Adrenal gland (tissue), 5 donors: ENCODE measurements around the gene AP1S3.

Experiments
- POLR2A ChIP-seq, 2 donors: fragments of 450-650 bp; IDR thresholded peaks; one replicate each; pipeline ENCODE4 v1.6.1; 2017; ENCODE audit warnings: antibody characterized with exemption in 2 of 2, mild to moderate bottlenecking in 2 of 2, moderate library complexity in 1 of 2
- TF ChIP-seq, protein P1 (sequence below), 6 experiments: fragments of 450-650 bp in 4 of 6; fragments of 200-600 bp in 2 of 6; sonication (generic) in 1 of 6; IDR thresholded peaks; 1 replicate in 5 of 6; 2 replicates in 1 of 6; pipeline versions ENCODE4 v1.5.1 to v1.8.0; 2016 to 2021; ENCODE audit warnings: antibody characterized with exemption in 6 of 6, mild to moderate bottlenecking in 2 of 6, moderate library complexity in 1 of 6
- donor health status: DM: no; HTN: no; CAD: no.

- TF ChIP-seq, protein P1, sequence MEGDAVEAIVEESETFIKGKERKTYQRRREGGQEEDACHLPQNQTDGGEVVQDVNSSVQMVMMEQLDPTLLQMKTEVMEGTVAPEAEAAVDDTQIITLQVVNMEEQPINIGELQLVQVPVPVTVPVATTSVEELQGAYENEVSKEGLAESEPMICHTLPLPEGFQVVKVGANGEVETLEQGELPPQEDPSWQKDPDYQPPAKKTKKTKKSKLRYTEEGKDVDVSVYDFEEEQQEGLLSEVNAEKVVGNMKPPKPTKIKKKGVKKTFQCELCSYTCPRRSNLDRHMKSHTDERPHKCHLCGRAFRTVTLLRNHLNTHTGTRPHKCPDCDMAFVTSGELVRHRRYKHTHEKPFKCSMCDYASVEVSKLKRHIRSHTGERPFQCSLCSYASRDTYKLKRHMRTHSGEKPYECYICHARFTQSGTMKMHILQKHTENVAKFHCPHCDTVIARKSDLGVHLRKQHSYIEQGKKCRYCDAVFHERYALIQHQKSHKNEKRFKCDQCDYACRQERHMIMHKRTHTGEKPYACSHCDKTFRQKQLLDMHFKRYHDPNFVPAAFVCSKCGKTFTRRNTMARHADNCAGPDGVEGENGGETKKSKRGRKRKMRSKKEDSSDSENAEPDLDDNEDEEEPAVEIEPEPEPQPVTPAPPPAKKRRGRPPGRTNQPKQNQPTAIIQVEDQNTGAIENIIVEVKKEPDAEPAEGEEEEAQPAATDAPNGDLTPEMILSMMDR (IDR thresholded peaks at IDR 0.05) = no peak
- no peak for TF ChIP-seq POLR2A (IDR thresholded peaks at IDR 0.05)
These were observed 117.0 kb downstream of the AP1S3 start for GRCh38 chr2:223720367-223720766.
